ENCODE data around the gene AK5.

- TF ChIP-seq CTCF (conservative IDR thresholded peaks at IDR 0.05; ENCODE audit: low read depth, low read length) (peak; percentile 88), EZH2 (IDR thresholded peaks at IDR 0.05; ENCODE audit: low read length, unreplicated experiment) (no peak)
Measured at GRCh38 chr1:77533660-77534305, 252.0 kb downstream of the AK5 start.
